Lower lobe of right lung (tissue), 2 donors: ENCODE results near the gene NT5C. TPM values are rescaled to one million over a fixed set of nuclear protein-coding genes. Genes with fewer than 3 reads are reported as not detected.
"Not testable (repeated sequence)": the region's sequence is repeated elsewhere in the genome, so short reads cannot be mapped to it uniquely, and the experiment has no call there.

Experiments
- ATAC-seq, 2 donors: fragments of 200-7000 bp; cut with Tn5 transposase; one replicate each; pipeline ENCODE4 v1.9.1; 2020 to 2022; ENCODE audit warnings: mild to moderate bottlenecking in 2 of 2, moderate library complexity in 2 of 2
- DNase-seq: peaks from one replicate; pipeline ENCODE4 v3.0.0-alpha.2; 2020
- H3K27ac ChIP-seq: fragments of 200-600 bp; one replicate; pipeline ENCODE4 v1.8.0; 2022
- H3K27me3 ChIP-seq: fragments of 200-600 bp; one replicate; pipeline ENCODE4 v1.8.0; 2022; ENCODE audit warnings: low read depth
- H3K36me3 ChIP-seq: fragments of 200-600 bp; one replicate; pipeline ENCODE4 v1.8.0; 2022; ENCODE audit warnings: mild to moderate bottlenecking
- H3K4me1 ChIP-seq: fragments of 200-600 bp; one replicate; pipeline ENCODE4 v1.8.0; 2022
- H3K4me3 ChIP-seq: fragments of 200-600 bp; one replicate; pipeline ENCODE4 v1.8.0; 2022; ENCODE audit warnings: mild to moderate bottlenecking
- H3K9me3 ChIP-seq: fragments of 200-600 bp; one replicate; pipeline ENCODE4 v1.8.0; 2022
- CTCF ChIP-seq: fragments of 200-600 bp; IDR thresholded peaks from one replicate; pipeline ENCODE4 v1.8.0; 2022; ENCODE audit warnings: antibody characterized with exemption, mild to moderate bottlenecking
- intact Hi-C: fragments of 100-400 bp; cut with DNase I; formaldehyde crosslinking; loops from one replicate; pipeline ENCODE4 v1.11.0; 2022
- total RNA-seq: library from RNA; stranded (reverse); fragmentation: NEBNext Ultra II Directional; extraction: Animal tissue kit (Norgen Biotek cat#: 25700); gene quantifications from one replicate; pipeline ENCODE4 v1.2.1, GENCODE V29; 2021
- donor health status: DM: no; HTN: yes; CAD: no; lungs with severe emphysema.

Gene NT5C
- total RNA-seq, 1 donor from 2014 or later = 34.9 TPM

- ATAC-seq (peak in 1 of 2 donors; percentile 46), DNase-seq (peak; percentile 44)
- no peaks in the 10 kb centered on the region for H3K9me3 ChIP-seq
- H3K27ac ChIP-seq = no peak overlapping the region
- peaks cover 8% of the 10 kb centered on the region for H3K4me1 ChIP-seq
- H3K27me3 ChIP-seq = no peaks in the 10 kb centered on the region
- intact Hi-C loops = loop anchor here (10.0 kb wide), 1 partner anchor 59 kb away; no protein-coding TSS in a partner anchor
- no peak overlapping the region for H3K4me3 ChIP-seq
- peaks cover 97% of the 10 kb centered on the region for H3K36me3 ChIP-seq
- TF ChIP-seq CTCF = no peak
These were observed 42.0 kb upstream of the NT5C start for GRCh38 chr17:75173526-75173925.

GRCh38 chr17:75168998-75169397 lies 37.5 kb upstream of the NT5C start:
- H3K27me3 ChIP-seq = no peaks in the 10 kb centered on the region
- H3K9me3 ChIP-seq = no peaks in the 10 kb centered on the region
- peaks cover 93% of the 10 kb centered on the region for H3K36me3 ChIP-seq
- peaks cover 8% of the 10 kb centered on the region for H3K4me1 ChIP-seq
- DNase-seq (no peak), ATAC-seq (no peak)
- no peak overlapping the region for H3K27ac ChIP-seq
- H3K4me3 ChIP-seq = no peak overlapping the region
- no peak for TF ChIP-seq CTCF
- intact Hi-C loops = no loop called here

- intact Hi-C loops, H3K27ac ChIP-seq, H3K4me3 ChIP-seq, ATAC-seq, H3K9me3 ChIP-seq, DNase-seq, H3K27me3 ChIP-seq, H3K4me1 ChIP-seq: not testable (repeated sequence)
- peaks cover 50% of the 10 kb centered on the region for H3K36me3 ChIP-seq
These were observed 33.1 kb upstream of the NT5C start for GRCh38 chr17:75164606-75165005.

GRCh38 chr17:75163074-75163473 lies 31.5 kb upstream of the NT5C start:
- Histone ChIP-seq H3K9me3 (no peaks in the 10 kb centered on the region), H3K4me1 (no peaks in the 10 kb centered on the region), H3K27me3 (no peaks in the 10 kb centered on the region), H3K27ac (no peak overlapping the region), H3K36me3 (peaks cover 36% of the 10 kb centered on the region), H3K4me3 (no peak overlapping the region)
- TF ChIP-seq CTCF = no peak
- DNase-seq (no peak), ATAC-seq (no peak)
- intact Hi-C loops = no loop called here

- Histone ChIP-seq H3K9me3 (no peaks in the 10 kb centered on the region), H3K4me1 (no peaks in the 10 kb centered on the region), H3K27me3 (no peaks in the 10 kb centered on the region), H3K27ac (no peak overlapping the region), H3K4me3 (no peak overlapping the region), H3K36me3 (peaks cover 8% of the 10 kb centered on the region)
- ATAC-seq = no peak
- DNase-seq = no peak
- TF ChIP-seq CTCF = no peak
- intact Hi-C loops = no loop called here
These were observed 28.7 kb upstream of the NT5C start for GRCh38 chr17:75160211-75160610.

GRCh38 chr17:75159196-75160031 lies 27.9 kb upstream of the NT5C start:
- no peak for ATAC-seq

GRCh38 chr17:75158480-75158879 lies 26.9 kb upstream of the NT5C start:
- H3K4me3 ChIP-seq, ATAC-seq, H3K36me3 ChIP-seq, H3K27me3 ChIP-seq, intact Hi-C loops, DNase-seq, H3K9me3 ChIP-seq, H3K27ac ChIP-seq: not testable (repeated sequence)
- H3K4me1 ChIP-seq = peaks cover 11% of the 10 kb centered on the region

More at GRCh38 chr17:75159196-75160031, 27.9 kb upstream of the NT5C start:
- peaks cover 6% of the 10 kb centered on the region for H3K4me1 ChIP-seq
- no peak for TF ChIP-seq CTCF
- intact Hi-C loops = no loop called here
- H3K4me3 ChIP-seq = no peak overlapping the region
- H3K27ac ChIP-seq = no peak overlapping the region
- no peaks in the 10 kb centered on the region for H3K27me3 ChIP-seq
- H3K36me3 ChIP-seq = no peaks in the 10 kb centered on the region
- DNase-seq = no peak
- H3K9me3 ChIP-seq = no peaks in the 10 kb centered on the region
